H1 (cell line): Measurements from ENCODE around the gene GGCX. TPM values are rescaled to one million over a fixed set of nuclear protein-coding genes. Genes with fewer than 3 reads are reported as not detected.
A peak's percentile ranks its signal among the peaks of the same experiment; 100 is the strongest.

ENCODE experiments used
- BRCA1 ChIP-seq: IDR thresholded peaks from 2 replicates; pipeline ENCODE4 v1.6.1; 2012; ENCODE audit warnings: low read depth, low read length, improper control_type of control experiment
- HDAC6 ChIP-seq: IDR thresholded peaks from one replicate; pipeline ENCODE4 v1.7.1; 2012; ENCODE audit warnings: low read depth, mild to moderate bottlenecking, inconsistent platforms, low read length, moderate library complexity
- POU5F1 ChIP-seq: IDR thresholded peaks from 2 replicates; pipeline ENCODE4 v1.6.1; 2011; ENCODE audit warnings: low read depth, mild to moderate bottlenecking, low read length, moderate library complexity
- RBBP5 ChIP-seq: IDR thresholded peaks from 2 replicates; pipeline ENCODE4 v1.7.1; 2012; ENCODE audit warnings: low read depth, mild to moderate bottlenecking, inconsistent platforms, low read length, moderate library complexity, borderline replicate concordance
- RNF2 ChIP-seq: fragments of 200-900, 300-1000 bp; sonication (generic); IDR thresholded peaks from 2 replicates; pipeline ENCODE4 v1.7.1; 2016; ENCODE audit warnings: borderline replicate concordance, low read depth, mild to moderate bottlenecking, antibody characterized with exemption, low read length; ENCODE audit not compliant: poor library complexity, severe bottlenecking; ENCODE audit errors: missing control alignments
- SAP30 ChIP-seq: fragments of 300-600 bp; sonication (generic); IDR thresholded peaks from 2 replicates; pipeline ENCODE4 v1.7.1; 2012; ENCODE audit warnings: low read length, moderate library complexity, mild to moderate bottlenecking, inconsistent platforms; ENCODE audit not compliant: insufficient read depth, insufficient replicate concordance
- SP4 ChIP-seq: IDR thresholded peaks from 2 replicates; pipeline ENCODE4 v1.6.1; 2012; ENCODE audit warnings: low read length, inconsistent platforms
- SRF ChIP-seq: IDR thresholded peaks from 2 replicates; pipeline ENCODE4 v1.6.1; 2011; ENCODE audit warnings: mild to moderate bottlenecking, low read depth, low read length, moderate library complexity
- ZNF274 ChIP-seq: IDR thresholded peaks from 2 replicates; pipeline ENCODE4 v1.7.0; 2012; ENCODE audit warnings: low read length, borderline replicate concordance; ENCODE audit errors: extremely low read depth
- polyA plus RNA-seq, 7 experiments: library from polyadenylated mRNA; depleted of rRNA in 3 of 7; stranded (reverse) in 5 of 7; unstranded in 2 of 7; fragments of >200 nt in 5 of 7; fragments of 200-250 nt in 2 of 7; gene quantifications; 1 replicate in 5 of 7; 2 replicates in 1 of 7; 4 replicates in 1 of 7; pipeline versions ENCODE4 v1.2.1 to v1.2.3, GENCODE V29; 2011 to 2013; ENCODE audit warnings: missing spikeins in 2 of 7, mixed read lengths in 2 of 7
- total RNA-seq: library from RNA; stranded (reverse); fragmentation: NEBNext Ultra II Directional; extraction: Animal tissue kit (Norgen Biotek cat#: 25700); gene quantifications from 2 replicates; pipeline ENCODE4 v1.2.1, GENCODE V29; 2021
- TF ChIP-seq, protein P1 (sequence below): fragments of 300-600 bp; sonication (generic); IDR thresholded peaks from 2 replicates; pipeline ENCODE4 v1.7.1; 2012; ENCODE audit warnings: low read length, moderate library complexity, mild to moderate bottlenecking, inconsistent platforms; ENCODE audit not compliant: insufficient replicate concordance

GGCX gene
- total and polyA plus RNA-seq, 2 of the 8 experiments (the other 6 are each of a cell fraction or from before 2014, with no cell fraction given) = 29.4 to 33.8 TPM

DNA sequence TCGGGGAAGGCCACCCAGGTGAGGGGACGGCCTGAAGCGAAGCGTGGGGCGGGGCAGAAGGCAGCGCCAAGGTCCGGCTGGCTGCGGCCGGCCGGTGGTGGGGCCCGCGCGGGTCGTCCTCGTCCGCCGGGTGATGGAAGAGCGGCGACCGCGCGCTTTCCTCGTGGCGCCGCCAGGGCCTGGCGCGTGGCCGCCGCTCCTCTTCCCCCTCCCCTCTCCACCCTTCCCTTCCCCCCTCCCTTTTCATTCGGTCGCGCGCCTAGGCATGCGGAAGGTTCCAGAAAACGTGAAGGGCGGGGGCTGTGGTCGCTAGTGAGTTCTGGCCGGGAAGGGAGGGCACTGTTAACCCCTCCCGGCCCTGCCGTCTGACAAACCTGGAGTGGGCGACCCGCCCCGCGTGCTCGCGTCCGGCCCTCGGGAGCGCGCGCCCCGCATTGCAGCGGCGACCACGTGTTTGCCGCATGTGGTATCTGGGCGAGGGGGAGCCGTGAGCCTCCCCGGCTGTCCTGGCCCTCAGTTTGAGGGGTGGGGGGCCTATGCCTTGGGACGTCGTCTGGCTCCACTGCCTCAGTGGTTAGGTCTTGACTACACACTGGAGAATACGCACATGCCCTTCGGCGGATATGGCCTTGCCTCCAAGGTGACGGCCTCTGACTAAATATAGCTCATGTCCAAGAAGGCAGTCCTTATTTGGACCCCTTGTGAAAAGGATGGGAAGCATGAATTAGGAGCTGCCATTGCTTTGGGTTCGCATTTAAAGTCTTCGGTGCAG lies 21.7 kb downstream of the GGCX start (continued):
- TF ChIP-seq, protein P1, sequence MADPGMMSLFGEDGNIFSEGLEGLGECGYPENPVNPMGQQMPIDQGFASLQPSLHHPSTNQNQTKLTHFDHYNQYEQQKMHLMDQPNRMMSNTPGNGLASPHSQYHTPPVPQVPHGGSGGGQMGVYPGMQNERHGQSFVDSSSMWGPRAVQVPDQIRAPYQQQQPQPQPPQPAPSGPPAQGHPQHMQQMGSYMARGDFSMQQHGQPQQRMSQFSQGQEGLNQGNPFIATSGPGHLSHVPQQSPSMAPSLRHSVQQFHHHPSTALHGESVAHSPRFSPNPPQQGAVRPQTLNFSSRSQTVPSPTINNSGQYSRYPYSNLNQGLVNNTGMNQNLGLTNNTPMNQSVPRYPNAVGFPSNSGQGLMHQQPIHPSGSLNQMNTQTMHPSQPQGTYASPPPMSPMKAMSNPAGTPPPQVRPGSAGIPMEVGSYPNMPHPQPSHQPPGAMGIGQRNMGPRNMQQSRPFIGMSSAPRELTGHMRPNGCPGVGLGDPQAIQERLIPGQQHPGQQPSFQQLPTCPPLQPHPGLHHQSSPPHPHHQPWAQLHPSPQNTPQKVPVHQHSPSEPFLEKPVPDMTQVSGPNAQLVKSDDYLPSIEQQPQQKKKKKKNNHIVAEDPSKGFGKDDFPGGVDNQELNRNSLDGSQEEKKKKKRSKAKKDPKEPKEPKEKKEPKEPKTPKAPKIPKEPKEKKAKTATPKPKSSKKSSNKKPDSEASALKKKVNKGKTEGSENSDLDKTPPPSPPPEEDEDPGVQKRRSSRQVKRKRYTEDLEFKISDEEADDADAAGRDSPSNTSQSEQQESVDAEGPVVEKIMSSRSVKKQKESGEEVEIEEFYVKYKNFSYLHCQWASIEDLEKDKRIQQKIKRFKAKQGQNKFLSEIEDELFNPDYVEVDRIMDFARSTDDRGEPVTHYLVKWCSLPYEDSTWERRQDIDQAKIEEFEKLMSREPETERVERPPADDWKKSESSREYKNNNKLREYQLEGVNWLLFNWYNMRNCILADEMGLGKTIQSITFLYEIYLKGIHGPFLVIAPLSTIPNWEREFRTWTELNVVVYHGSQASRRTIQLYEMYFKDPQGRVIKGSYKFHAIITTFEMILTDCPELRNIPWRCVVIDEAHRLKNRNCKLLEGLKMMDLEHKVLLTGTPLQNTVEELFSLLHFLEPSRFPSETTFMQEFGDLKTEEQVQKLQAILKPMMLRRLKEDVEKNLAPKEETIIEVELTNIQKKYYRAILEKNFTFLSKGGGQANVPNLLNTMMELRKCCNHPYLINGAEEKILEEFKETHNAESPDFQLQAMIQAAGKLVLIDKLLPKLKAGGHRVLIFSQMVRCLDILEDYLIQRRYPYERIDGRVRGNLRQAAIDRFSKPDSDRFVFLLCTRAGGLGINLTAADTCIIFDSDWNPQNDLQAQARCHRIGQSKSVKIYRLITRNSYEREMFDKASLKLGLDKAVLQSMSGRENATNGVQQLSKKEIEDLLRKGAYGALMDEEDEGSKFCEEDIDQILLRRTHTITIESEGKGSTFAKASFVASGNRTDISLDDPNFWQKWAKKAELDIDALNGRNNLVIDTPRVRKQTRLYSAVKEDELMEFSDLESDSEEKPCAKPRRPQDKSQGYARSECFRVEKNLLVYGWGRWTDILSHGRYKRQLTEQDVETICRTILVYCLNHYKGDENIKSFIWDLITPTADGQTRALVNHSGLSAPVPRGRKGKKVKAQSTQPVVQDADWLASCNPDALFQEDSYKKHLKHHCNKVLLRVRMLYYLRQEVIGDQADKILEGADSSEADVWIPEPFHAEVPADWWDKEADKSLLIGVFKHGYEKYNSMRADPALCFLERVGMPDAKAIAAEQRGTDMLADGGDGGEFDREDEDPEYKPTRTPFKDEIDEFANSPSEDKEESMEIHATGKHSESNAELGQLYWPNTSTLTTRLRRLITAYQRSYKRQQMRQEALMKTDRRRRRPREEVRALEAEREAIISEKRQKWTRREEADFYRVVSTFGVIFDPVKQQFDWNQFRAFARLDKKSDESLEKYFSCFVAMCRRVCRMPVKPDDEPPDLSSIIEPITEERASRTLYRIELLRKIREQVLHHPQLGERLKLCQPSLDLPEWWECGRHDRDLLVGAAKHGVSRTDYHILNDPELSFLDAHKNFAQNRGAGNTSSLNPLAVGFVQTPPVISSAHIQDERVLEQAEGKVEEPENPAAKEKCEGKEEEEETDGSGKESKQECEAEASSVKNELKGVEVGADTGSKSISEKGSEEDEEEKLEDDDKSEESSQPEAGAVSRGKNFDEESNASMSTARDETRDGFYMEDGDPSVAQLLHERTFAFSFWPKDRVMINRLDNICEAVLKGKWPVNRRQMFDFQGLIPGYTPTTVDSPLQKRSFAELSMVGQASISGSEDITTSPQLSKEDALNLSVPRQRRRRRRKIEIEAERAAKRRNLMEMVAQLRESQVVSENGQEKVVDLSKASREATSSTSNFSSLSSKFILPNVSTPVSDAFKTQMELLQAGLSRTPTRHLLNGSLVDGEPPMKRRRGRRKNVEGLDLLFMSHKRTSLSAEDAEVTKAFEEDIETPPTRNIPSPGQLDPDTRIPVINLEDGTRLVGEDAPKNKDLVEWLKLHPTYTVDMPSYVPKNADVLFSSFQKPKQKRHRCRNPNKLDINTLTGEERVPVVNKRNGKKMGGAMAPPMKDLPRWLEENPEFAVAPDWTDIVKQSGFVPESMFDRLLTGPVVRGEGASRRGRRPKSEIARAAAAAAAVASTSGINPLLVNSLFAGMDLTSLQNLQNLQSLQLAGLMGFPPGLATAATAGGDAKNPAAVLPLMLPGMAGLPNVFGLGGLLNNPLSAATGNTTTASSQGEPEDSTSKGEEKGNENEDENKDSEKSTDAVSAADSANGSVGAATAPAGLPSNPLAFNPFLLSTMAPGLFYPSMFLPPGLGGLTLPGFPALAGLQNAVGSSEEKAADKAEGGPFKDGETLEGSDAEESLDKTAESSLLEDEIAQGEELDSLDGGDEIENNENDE = no peak
- TF ChIP-seq RNF2 = no peak
- no peak for TF ChIP-seq SP4
- no peak for TF ChIP-seq POU5F1
- no peak; the same call in 1 of the 2 replicates for TF ChIP-seq RBBP5
- no peak for TF ChIP-seq HDAC6
- no peak for TF ChIP-seq ZNF274
- no peak for TF ChIP-seq BRCA1
- peak; percentile 93 for TF ChIP-seq SAP30
- no peak for TF ChIP-seq SRF
